HG03565 (cell line): ENCODE measurements around the gene GFAP.

Experiments used
- ATAC-seq: cut with Tn5 transposase; IDR thresholded peaks from one replicate; pipeline ENCODE4 v1.9.1; 2021; ENCODE audit warnings: mild to moderate bottlenecking, moderate library complexity; ENCODE audit not compliant: unreplicated experiment

The GFAP gene

DNA sequence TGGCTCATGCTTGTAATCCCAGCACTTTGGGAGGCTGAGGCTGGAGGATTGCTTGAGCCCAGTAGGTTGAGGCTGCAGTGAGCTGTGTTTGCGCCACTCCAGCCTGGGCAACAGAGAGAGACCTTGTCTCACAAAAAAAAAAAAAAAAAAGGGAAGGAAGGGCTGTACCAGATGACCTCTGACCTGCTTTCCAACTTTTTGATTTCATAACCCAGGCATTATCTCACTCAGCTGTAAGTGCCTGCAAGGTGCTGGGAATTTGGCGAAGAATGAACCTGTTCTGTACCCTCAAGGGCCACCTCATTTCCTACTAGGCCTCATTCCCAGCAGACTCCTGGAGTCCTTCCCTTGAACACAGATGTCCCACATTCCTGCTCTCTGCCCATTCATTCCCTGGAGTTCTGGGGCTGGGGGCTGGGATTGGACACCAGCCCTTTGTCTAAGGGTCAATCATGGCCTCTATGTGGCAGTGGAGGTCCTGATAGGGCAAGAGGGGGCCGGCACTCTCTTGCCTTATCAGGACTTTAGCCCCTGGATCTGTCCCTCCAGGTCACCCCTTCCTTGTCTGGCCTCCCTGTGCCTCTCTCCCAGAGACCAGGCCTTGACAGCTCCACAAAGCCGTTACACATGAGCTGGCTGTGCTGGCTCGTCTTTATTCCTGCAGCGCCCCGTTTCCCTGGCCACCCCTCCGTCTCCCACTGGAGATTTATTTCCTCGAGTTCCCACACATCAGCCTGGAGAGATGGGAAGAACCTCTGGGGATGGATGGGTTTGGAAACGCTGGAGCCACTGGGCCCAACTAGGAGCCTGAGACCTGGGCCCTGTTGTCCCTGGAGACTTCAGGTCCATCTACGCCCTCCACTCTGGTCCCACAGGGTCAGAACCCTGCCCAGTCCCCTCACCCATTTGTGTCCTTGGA, 821 bp upstream of the GFAP start:
- no peak for ATAC-seq

GRCh38 chr17:44914698-44915271, 515 bp downstream of the GFAP start:
- no peak for ATAC-seq

- ATAC-seq, result no peak
Observed at GRCh38 chr17:44914148-44914547, 1.2 kb downstream of the GFAP start.

DNA sequence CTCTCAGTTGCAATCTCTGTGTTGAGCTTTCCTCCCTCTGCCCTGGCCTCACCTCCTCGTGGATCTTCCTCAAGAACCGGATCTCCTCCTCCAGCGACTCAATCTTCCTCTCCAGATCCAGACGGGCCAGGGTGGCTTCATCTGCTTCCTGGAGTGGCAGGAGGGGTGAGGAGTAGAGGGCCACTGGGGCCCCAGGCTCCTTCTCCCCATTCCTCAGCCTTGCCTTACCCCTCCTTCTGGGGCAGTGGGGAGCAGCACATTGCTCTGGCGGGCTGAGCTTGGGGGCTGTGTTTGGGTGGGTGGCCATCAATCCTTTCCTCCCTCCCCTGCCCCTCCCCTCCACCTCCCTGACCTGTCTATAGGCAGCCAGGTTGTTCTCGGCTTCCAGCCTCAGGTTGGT, 1.6 kb downstream of the GFAP start:
- ATAC-seq, result no peak

- ATAC-seq, result no peak
Observed at GRCh38 chr17:44912763-44913544, 2.3 kb downstream of the GFAP start.

DNA sequence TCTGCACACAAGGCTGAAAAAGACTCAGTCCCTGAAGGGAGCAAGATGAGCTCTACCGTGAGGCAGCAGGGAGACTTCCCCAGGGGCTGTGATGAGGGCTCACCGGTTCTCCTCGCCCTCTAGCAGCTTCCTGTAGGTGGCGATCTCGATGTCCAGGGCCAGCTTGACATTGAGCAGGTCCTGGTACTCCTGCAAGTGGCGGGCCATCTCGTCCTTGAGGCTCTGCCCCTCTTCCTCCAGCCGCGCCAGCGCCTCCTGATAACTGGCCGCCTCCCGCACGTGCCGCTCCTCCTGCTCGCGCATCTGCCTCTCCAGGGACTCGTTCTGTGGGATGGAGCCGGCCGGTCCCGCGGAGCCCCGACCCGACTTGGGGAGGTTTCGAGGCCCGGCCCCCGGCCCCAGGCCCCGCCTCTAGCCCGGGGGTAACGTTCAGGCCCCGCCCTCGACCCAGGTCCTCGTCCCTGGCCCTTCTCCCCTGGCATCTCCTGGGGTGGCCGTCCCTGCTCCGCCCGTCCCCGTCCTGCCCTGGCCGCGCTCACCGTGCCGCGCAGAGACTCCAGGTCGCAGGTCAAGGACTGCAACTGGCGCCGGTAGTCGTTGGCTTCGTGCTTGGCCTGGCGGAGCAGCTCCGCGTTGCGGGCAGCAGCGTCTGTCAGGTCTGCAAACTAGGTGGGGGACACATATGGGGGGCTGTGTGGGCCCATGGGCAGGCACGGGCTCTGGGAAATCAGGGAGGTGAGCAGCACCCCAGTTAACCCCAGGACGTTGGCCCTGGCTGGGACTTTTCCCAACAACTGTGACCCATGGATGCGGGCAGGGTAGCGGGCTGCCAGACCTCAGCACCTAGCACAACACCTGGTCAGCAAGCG, 3.9 kb downstream of the GFAP start:
- ATAC-seq, result no peak

DNA sequence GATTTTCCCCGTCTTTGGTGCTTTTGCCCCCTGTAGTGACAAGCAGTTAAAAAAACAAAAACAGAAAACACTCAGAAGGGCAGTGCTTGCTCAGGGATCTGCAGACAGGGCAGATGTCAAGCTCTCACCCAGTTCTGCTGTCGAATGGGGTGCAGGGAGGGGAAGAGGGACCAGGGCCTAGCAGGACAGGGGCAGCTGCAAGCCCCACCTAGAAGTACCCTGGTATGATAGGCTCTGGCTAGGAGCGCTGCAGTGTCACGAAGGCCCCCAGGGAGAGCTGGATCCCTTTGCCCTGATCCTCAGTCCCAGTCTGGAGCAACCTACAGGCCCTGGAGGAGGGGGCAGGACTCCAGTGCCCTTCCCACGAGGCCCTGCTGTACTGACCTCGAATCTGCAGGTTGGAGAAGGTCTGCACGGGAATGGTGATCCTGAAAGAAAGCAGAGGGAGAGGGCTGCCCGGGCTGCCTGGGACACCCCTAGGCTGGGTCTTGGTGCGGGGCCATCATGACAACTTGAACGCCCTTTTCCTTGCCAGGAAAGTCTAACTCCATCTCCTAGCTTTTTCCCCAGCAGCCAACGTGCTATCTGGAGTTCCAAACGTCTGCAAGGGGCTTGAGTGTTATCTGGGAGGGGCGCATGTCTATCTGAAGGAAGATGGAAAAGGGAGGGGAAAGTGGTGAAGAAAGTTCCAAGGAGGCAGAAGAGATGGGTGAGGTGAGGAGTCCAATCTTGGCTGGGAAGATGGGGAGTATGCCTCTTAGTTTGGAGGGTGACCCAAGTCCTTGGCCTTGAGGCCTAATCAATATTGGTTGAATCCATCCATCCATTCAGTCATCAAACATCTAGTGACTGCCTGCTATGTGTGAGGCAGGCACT, 4.8 kb downstream of the GFAP start:
- ATAC-seq, result no peak

GRCh38 chr17:44909681-44910144, 5.6 kb downstream of the GFAP start:
- no peak for ATAC-seq

DNA sequence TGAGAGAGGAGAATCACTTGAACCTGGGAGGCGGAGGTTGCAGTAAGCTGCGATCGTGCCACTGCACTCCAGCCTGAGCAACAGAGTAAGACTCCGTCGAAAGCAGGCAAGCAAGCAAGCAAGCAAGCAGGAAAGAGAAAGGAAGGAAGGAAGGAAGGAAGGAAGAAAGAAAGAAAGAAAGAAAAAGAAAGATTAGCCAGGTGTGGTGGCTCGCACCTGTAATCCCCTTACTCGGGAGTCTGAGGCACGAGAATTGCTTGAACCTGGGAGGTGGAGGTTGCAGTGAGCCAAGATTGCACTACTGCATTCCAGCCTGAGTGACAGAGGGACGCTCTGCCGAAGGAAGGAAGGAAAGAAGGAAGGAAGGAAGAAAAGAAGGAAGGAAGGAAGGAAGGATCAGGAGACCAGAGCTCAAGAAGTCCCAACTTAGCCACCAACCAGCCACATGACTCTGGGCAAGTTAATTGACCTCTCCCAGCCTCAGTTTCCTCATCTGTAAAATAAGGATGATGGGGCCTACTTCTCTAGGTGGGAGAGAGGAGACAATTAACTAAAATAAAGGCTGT, 6.5 kb downstream of the GFAP start:
- no peak for ATAC-seq

DNA sequence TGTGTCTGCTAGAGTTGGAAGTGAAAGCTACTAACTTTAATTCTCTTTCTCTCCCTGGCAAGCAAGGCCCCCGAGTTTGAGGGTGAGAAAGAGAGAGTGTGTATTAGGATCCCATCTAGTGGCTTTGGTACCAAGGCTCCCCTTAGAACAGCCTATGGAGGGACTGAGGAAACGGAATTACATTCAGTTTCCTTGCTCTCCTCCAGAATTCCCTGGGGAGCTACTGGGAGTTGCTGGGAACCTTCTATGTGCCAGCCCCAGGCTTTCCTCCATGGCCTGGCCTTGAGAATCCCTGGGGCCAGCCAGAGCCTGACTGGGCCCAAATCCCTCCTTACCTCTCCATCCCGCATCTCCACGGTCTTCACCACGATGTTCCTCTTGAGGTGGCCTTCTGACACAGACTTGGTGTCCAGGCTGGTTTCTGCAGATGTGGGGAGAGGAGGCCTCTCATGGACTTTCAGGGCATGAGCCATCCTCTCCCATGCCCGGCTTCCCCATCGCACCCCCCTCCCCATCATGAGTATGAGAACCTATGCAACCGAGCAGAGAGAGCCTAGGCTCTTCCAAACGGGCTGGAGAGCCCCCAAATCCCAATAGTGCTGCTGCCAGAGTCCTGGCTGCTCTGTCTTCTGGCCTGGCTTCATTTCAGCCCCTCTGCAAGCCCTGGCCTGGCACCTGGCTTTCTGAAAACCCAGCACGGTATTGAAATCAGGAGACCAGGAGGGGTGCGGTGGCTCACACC, 7.4 kb downstream of the GFAP start:
- ATAC-seq, result no peak

DNA sequence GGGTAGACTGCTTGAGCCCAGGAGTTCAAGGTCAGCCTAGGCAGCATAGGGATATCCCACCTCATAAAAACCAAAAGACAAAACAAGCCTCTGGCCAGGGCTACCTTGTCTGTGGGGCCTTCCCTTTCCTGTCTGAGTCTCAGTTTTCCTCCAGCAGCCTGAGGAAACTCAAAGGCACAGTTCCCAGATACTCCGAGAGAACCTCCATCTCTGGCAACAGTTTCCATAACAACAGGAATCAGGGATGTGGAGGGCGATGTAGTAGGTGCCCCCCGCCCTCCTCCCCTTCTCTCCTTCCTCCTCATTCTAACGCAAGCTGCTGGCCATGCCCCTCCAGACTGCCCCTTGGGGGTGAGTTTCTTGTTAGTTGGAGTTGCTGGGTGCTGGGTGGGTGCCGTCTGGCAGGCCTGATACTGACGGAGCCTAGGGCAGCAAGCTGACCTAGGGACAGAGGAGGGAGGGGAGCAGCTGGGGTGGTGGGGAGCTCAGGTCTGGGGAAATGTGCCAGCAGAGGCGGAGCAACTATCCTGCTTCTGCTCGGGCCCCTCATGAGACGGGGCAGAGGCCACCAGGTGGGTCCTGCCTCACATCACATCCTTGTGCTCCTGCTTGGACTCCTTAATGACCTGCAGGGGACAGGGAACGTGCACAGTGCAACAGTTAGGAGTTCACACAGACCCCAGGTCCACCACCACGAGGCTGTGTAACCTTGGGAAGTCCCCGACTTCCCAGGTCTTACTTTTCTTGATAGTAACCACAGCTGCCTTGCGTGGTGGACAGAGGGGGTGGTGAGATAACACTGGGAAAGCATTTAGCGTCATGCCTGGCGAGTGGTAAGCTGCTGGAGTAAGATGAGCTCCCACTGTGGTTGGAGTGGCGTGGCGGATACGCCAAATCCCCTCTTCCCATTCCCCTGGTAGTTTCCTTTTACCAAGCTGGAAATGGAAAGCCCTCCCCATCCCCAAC, 8.3 kb downstream of the GFAP start:
- no peak for ATAC-seq

- no peak for ATAC-seq
Observed at GRCh38 chr17:44906010-44906646, 9.2 kb downstream of the GFAP start.

DNA sequence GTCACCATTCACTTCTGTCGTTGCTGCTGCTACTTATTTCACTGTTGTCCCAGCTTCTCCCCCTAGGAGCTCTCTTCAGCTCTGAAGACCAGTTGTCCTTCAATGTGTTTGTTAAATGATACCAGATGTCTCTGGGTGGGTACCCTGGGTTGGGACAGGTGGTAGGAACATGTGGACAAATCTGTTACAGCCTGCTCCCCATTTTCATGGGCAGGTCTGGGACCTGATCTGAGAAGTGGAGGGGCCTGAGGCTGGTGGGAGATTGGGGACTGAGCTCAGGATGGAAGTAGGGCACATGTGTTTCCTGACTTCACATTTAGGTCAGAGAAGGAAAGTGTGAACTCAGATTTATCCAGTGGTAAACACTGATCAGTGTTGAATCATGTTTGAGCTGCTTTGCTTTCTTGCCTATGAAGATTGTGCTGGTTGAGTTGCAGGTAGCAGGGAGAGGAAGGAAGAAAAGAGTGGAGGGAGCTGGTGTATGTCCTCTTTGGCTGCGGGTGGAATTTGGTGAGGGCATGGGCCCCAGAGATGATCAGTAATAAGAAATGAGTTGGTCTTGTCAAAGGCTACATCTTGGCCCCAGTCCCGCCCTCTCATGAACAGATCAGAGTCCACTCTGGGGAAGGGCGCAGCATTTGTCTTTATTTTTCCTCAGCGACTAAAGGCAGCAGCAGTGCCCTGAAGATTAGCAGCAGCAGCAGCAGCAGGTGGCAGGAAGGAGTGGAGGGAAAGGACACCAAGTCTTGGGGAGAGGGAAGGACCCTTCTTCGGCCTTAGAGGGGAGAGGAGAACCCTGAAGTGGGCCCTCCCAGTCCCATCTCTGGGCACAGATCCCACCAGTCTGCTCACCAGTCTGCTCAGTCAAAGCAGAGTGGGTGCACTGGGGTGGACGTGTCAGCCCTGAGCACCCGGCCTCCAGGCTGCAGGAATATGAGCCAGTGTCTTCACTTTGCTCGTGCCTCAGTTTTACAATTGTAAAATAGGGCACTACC, 10.0 kb downstream of the GFAP start:
- no peak for ATAC-seq

DNA sequence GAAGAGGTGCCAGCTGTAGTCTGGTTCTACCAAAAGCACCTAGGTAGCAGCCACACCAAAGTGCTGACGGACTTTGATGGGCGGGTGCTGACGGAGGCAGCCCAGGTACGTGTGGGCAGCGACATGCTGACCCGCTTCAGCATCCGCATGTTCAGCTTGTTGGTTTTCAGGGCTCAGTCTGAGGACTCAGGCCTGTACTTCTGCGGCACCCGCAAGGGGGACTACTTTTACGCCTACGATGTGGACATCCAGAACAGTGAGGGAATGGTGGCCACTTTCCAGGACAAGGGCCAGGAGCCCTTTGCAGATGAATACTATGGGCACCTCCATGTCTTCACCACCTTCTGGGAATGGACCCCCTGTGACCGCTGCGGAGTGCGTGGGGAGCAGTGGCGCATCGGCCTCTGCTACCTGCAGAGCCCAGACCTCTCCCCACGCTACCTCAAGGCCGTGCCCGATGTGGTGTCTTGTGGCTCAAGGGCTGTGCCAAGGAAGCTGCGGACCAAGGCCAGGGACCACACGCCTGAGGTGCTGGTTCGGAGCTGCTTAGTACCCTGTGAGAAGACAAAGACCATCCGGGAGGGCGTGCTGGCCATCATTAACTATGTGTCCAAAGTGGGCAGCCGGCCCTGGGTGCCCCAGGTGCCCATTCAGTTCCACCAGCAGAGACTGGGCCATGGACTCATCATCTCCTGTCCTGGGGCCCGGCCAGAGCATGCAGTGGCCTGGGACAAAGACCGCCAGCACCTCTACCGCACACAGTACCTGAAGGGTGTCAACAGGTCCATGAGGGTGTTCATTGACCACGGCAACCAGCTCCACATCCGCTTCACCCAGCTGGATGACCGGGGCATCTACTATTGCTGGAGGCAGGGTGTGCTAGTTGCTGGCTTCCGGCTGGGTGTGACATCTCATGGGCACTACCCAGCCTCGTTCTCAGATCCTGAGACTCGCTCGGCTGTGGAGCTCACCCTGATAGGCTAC, 11.0 kb downstream of the GFAP start:
- no peak for ATAC-seq
